ENCODE measurements around the gene NNAT. TPM values are rescaled to one million over a fixed set of nuclear protein-coding genes. Genes with fewer than 3 reads are reported as not detected.

The NNAT gene
- total RNA-seq, 1 experiment from 2014 or later: 43.1 TPM

DNA sequence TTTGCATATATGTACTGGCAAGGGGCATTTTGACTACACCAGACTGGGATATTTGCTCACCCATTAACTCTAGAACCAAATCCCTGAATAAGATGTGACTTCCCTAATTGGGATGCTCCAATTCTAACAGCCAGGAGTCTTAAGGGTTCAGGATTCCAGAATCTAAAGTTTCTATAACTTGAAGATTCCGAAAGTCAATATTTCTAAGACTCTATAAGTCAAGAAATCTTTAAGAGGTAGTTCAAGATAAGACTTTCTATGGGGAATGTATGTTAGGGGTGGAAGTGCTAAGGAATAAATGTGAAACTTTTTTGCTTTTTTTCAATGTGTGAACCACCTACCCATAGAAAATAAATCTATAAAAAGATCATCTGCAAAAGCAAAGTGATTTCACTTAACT, 49.4 kb downstream of the NNAT start:
- Histone ChIP-seq H4K5ac (ENCODE audit: insufficient read length, low read depth, low read length) (no peak overlapping the region), H3K18ac (ENCODE audit: insufficient read length, low read depth, low read length) (no peak overlapping the region), H3K79me1 (ENCODE audit: insufficient read depth, low read depth, low read length, poor library complexity, severe bottlenecking) (no peaks in the 10 kb centered on the region), H2BK5ac (ENCODE audit: insufficient read length, low read length) (no peak overlapping the region), H3K9ac (ENCODE audit: extremely low read depth, insufficient read length, low read length) (no peak overlapping the region), H2AFZ (ENCODE audit: low read length) (no peak overlapping the region), H2BK12ac (ENCODE audit: insufficient read length, low read depth, low read length) (no peak overlapping the region), H3K4me2 (ENCODE audit: insufficient read depth, insufficient read length, low read length) (no peak overlapping the region), H2AK5ac (ENCODE audit: insufficient read length, low read length) (no peak overlapping the region), H4K8ac (replicated peaks; ENCODE audit: insufficient read length, low read depth, low read length) (no peak overlapping the region), H3K79me2 (ENCODE audit: insufficient read depth, low read length) (no peaks in the 10 kb centered on the region), H3K27me3 (ENCODE audit: insufficient read depth, low read length) (no peaks in the 10 kb centered on the region), H3K14ac (ENCODE audit: insufficient read depth, low read length) (no peak overlapping the region), H4K20me1 (ENCODE audit: control insufficient read depth, insufficient read depth, insufficient read length) (no peaks in the 10 kb centered on the region), H3T11ph (ENCODE audit: low read length) (no peak overlapping the region), H2BK20ac (ENCODE audit: low read depth, low read length, poor library complexity, severe bottlenecking) (no peak overlapping the region), H3K23me2 (ENCODE audit: insufficient read length, low read depth, low read length, poor library complexity, severe bottlenecking) (no peaks in the 10 kb centered on the region), H2BK120ac (ENCODE audit: low read depth, low read length, poor library complexity, severe bottlenecking) (no peak overlapping the region), H3K9me3 (ENCODE audit: control insufficient read depth, low read depth, low read length) (no peaks in the 10 kb centered on the region), H3K4ac (ENCODE audit: low read depth, low read length) (no peak overlapping the region), H3K27ac (ENCODE audit: insufficient read length, low read depth, low read length) (no peak overlapping the region), H2BK15ac (ENCODE audit: low read depth, low read length) (no peak overlapping the region), H3K4me1 (ENCODE audit: insufficient read depth, low read length) (peaks cover 7% of the 10 kb centered on the region; the same call in 1 of the 2 replicates), H3K23ac (ENCODE audit: insufficient read length, low read depth, low read length) (no peak overlapping the region), H4K91ac (ENCODE audit: insufficient read length, low read depth, low read length) (no peak overlapping the region), H3K56ac (ENCODE audit: insufficient read length, low read depth, low read length) (no peak overlapping the region)
- Mint-ChIP-seq H3K4me1 (peaks cover 27 to 38% of the 10 kb centered on the region in 2 experiments), H3K36me3 (ENCODE audit: insufficient read depth in 1 of 3, low read depth in 3 of 3) (no peaks in the 10 kb centered on the region; a peak in 1 of 7 replicates), H3K27me3 (ENCODE audit: low read depth) (peaks cover 18% of the 10 kb centered on the region), H3K27ac (no peak overlapping the region), H3K4me3 (no peak overlapping the region), H3K9me3 (no peaks in the 10 kb centered on the region; a peak in 2 of 5 replicates)
- TF ChIP-seq, protein P1, sequence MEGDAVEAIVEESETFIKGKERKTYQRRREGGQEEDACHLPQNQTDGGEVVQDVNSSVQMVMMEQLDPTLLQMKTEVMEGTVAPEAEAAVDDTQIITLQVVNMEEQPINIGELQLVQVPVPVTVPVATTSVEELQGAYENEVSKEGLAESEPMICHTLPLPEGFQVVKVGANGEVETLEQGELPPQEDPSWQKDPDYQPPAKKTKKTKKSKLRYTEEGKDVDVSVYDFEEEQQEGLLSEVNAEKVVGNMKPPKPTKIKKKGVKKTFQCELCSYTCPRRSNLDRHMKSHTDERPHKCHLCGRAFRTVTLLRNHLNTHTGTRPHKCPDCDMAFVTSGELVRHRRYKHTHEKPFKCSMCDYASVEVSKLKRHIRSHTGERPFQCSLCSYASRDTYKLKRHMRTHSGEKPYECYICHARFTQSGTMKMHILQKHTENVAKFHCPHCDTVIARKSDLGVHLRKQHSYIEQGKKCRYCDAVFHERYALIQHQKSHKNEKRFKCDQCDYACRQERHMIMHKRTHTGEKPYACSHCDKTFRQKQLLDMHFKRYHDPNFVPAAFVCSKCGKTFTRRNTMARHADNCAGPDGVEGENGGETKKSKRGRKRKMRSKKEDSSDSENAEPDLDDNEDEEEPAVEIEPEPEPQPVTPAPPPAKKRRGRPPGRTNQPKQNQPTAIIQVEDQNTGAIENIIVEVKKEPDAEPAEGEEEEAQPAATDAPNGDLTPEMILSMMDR (conservative IDR thresholded peaks at IDR 0.05): no peak
- WGBS (ENCODE audit: extremely low coverage, insufficient read length, low lambda C conversion rate): no CpG with 5 or more reads among the region's 1 CpG
- DNase-seq: no peak
